ENCODE data around the gene LRIG3.

DNA sequence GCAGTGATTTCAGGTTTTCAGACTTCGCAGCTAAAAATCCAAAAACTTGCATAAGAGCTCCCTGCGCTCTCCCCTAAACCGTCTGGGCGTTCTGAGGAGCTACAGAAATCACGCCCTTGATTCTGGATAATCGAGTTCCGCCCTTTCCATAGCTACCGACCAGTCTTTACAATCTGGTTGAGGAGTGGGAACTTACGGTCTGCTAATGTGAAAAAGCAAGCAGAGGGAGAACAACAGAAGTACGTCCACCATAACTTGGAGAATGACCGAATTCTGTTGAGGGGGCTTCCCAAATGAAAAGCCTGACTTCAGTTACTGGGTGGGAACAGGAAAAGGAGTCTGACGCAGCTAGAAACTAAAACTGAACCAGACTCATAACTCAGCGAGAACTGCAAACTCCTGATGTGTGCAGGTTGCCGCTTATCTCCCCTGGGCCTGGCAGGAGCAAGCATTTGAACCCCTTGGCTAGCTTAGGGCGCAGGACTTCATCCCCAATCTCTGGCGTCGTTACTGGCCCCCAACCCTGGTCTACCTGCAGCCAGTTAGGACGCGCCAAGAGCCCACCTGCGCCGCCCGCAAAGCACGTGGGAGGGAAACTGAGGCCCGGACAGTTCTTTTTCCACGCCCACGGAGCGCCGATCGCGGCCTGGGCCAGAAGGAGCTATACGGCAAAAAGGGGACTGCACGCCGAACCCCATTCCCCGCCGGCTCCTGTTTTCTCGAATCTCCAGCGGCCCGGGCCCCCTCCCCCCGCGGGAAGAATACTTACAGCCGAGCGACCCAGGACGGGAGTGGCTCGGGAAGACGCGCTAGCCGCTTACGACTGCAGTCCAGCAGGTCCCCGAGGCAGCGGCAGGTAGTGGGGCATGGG is 838 bp downstream of the LRIG3 start:
- TF ChIP-seq, protein P1, sequence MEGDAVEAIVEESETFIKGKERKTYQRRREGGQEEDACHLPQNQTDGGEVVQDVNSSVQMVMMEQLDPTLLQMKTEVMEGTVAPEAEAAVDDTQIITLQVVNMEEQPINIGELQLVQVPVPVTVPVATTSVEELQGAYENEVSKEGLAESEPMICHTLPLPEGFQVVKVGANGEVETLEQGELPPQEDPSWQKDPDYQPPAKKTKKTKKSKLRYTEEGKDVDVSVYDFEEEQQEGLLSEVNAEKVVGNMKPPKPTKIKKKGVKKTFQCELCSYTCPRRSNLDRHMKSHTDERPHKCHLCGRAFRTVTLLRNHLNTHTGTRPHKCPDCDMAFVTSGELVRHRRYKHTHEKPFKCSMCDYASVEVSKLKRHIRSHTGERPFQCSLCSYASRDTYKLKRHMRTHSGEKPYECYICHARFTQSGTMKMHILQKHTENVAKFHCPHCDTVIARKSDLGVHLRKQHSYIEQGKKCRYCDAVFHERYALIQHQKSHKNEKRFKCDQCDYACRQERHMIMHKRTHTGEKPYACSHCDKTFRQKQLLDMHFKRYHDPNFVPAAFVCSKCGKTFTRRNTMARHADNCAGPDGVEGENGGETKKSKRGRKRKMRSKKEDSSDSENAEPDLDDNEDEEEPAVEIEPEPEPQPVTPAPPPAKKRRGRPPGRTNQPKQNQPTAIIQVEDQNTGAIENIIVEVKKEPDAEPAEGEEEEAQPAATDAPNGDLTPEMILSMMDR (IDR thresholded peaks at IDR 0.05), result no peak
- TF ChIP-seq POLR2A (IDR thresholded peaks at IDR 0.05), result no peak

Measured in heart left ventricle (tissue), 13 donors.